ENCODE measurements around the gene LIMA1. TPM values are rescaled to one million over a fixed set of nuclear protein-coding genes. Genes with fewer than 3 reads are reported as not detected.

The LIMA1 gene
- total and polyA plus RNA-seq, 9 of the 15 experiments (the other 6 are each of a cell fraction or from before 2014, with no cell fraction given), result 20.2 to 37.8 (median 27.3) TPM

GRCh38 chr12:50283229-50283923, at the start of gene LIMA1 (continued):
- TF ChIP-seq MTA1 (IDR thresholded peaks at IDR 0.05; ENCODE audit: borderline replicate concordance) (no peak), PCBP1 (IDR thresholded peaks at IDR 0.05; ENCODE audit: low read depth, low read length, poor library complexity, severe bottlenecking) (no peak), ZNF717 (CRISPR knock-in tag; IDR thresholded peaks at IDR 0.05) (no peak), TCF15 (CRISPR knock-in tag; IDR thresholded peaks at IDR 0.05) (no peak), IRF9 (tag; IDR thresholded peaks at IDR 0.05) (no peak), ZNF41 (CRISPR knock-in tag; conservative IDR thresholded peaks at IDR 0.05) (no peak), ZFP36 (IDR thresholded peaks at IDR 0.05; ENCODE audit: low read depth, low read length, partially characterized antibody) (no peak), TAF15 (IDR thresholded peaks at IDR 0.05; ENCODE audit: low read depth, low read length) (no peak), ZNF707 (CRISPR knock-in tag; conservative IDR thresholded peaks at IDR 0.05) (no peak), RAD21 (CRISPR knock-in tag; conservative IDR thresholded peaks at IDR 0.05 in 1 of 2, IDR thresholded peaks at IDR 0.05 in 1 of 2) (peak; percentile 14 to 49; a peak in 2 of 4 replicates), PCBP2 (IDR thresholded peaks at IDR 0.05; ENCODE audit: low read depth, low read length, poor library complexity, severe bottlenecking) (no peak), ZBTB43 (CRISPR knock-in tag; IDR thresholded peaks at IDR 0.05) (no peak), SMAD3 (CRISPR knock-in tag; conservative IDR thresholded peaks at IDR 0.05) (no peak), NR0B1 (IDR thresholded peaks at IDR 0.05; ENCODE audit: partially characterized antibody) (no peak), FOXP4 (CRISPR knock-in tag; IDR thresholded peaks at IDR 0.05; ENCODE audit: borderline replicate concordance) (no peak), HMG20B (CRISPR knock-in tag; IDR thresholded peaks at IDR 0.05) (no peak), FOXJ2 (tag; IDR thresholded peaks at IDR 0.05) (no peak), SIN3A (IDR thresholded peaks at IDR 0.05; ENCODE audit: borderline replicate concordance in 2 of 2, control insufficient read depth in 1 of 2, low read depth in 2 of 2, low read length in 2 of 2) (no peak; a peak in 1 of 4 replicates), HINFP (tag; conservative IDR thresholded peaks at IDR 0.05; ENCODE audit: low read depth) (no peak)
